Tongue (tissue), 2 donors: Measurements from ENCODE around the gene OLFM1. TPM values are rescaled to one million over a fixed set of nuclear protein-coding genes. Genes with fewer than 3 reads are reported as not detected.
"Not testable (repeated sequence)": the region's sequence is repeated elsewhere in the genome, so short reads cannot be mapped to it uniquely, and the experiment has no call there.

ENCODE experiments used
- DNase-seq: peaks from one replicate; pipeline ENCODE4 v3.0.0-alpha.2; 2015
- total RNA-seq: library from RNA; depleted of rRNA; stranded (reverse); fragments of >200 nt; gene quantifications from one replicate; pipeline ENCODE4 v1.2.3, GENCODE V29; 2014

Gene OLFM1
- total RNA-seq, 1 donor from 2014 or later = 10.7 TPM

GRCh38 chr9:135155396-135155795 is 67.9 kb downstream of the OLFM1 start:
- no peak for DNase-seq

- peak; percentile 90 for DNase-seq
These were observed 69.3 kb downstream of the OLFM1 start for GRCh38 chr9:135156525-135157510.

GRCh38 chr9:135157856-135158563 is 70.5 kb downstream of the OLFM1 start:
- DNase-seq = no peak

GRCh38 chr9:135158564-135158937 is 71.1 kb downstream of the OLFM1 start:
- DNase-seq = no peak

- DNase-seq = no peak
These were observed 72.3 kb downstream of the OLFM1 start for GRCh38 chr9:135159801-135160200.

- no peak for DNase-seq
These were observed 73.4 kb downstream of the OLFM1 start for GRCh38 chr9:135160862-135161261.

- not testable (repeated sequence) for DNase-seq
These were observed 75.1 kb downstream of the OLFM1 start for GRCh38 chr9:135162599-135162998.

GRCh38 chr9:135163023-135163780 is 75.7 kb downstream of the OLFM1 start:
- DNase-seq = no peak

- DNase-seq = no peak
These were observed 76.6 kb downstream of the OLFM1 start for GRCh38 chr9:135164036-135164435.

- DNase-seq = no peak
These were observed 77.7 kb downstream of the OLFM1 start for GRCh38 chr9:135165003-135165711.

GRCh38 chr9:135165756-135166519 is 78.5 kb downstream of the OLFM1 start:
- DNase-seq = no peak

- no peak for DNase-seq
These were observed 79.1 kb downstream of the OLFM1 start for GRCh38 chr9:135166565-135166964.

- no peak for DNase-seq
These were observed 79.9 kb downstream of the OLFM1 start for GRCh38 chr9:135167356-135167755.

- DNase-seq = no peak
These were observed 80.6 kb downstream of the OLFM1 start for GRCh38 chr9:135167849-135168655.

GRCh38 chr9:135169709-135170226 is 82.3 kb downstream of the OLFM1 start:
- no peak for DNase-seq

GRCh38 chr9:135170535-135170934 is 83.1 kb downstream of the OLFM1 start:
- no peak for DNase-seq
